G401.6 (cell line): Measurements from ENCODE around the gene SPRTN.
A peak's percentile ranks its signal among the peaks of the same experiment; 100 is the strongest.

Source experiments
- FAIRE-seq: peaks from 2 replicates; lab custom pipeline; 2012; peaks lifted over from hg19 to GRCh38; lab: Jason Lieb, UNC

The SPRTN gene

DNA sequence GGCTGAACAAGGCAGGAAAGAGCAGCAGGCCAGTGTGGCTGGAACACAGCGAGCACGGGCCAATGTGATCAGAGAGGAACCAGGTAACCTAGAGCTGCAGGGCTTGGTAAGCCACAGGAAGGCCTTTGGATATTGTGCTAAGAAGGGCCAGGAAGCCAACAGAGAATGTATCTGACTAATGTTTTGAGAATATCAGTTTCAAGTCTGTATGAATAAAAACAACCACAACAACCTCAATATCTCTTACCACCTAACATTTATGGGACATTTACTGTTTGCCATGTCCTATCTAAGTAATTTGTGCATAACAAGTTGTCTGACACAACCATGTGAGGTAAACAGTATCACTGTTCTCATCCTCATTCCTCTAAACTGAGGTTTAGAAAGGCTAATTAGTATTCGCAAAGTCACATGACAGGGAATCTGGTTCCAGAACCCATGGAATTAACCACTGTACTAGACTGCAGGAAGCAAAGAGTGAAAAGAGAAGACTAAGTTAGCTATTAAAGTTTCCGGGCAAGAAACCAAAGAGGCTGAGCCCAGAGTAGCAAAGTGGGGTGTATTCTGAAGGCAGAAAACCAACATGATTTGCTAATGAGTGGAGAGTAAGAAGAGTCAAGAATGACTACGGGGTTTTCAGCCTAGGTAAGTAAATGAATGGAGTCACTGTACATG lies 38.9 kb downstream of the SPRTN start:
- no peak for FAIRE-seq

DNA sequence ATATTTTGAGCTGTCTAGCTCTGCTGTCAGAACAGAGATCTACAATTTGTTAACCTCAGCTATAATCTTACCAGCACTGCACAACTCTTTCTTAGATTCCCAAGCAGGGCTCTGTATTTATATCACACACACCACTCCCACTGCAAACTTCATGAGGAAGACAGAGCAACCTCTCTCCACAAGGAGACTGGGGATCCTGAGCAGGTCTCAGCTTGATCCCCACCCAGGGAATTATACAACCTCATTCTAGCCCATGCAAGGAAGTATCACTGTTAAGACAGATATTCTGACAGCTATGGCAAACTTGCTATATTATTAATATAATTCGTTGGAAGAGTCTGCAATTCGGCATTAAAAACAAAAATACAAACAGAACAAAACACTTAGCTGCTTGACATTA lies 43.6 kb downstream of the SPRTN start:
- no peak for FAIRE-seq

DNA sequence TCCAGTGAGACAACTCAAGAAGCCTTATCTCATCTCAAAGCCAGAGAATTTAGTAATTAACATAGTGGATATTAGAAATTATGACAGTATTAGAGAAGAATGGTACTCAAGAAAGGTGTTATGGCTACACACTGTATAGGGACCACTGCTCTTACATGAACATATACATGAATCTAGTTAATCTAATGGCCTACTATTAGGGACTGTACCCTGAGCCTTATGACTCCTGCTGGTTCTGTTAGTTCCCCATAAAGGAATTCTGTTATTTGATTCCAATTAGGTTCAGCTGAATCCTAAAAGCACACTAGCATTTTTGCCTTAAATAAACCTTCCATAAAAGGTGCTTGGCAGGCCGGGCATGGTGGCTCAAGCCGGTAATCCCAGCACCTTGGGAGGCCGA lies 44.3 kb downstream of the SPRTN start:
- FAIRE-seq = no peak

DNA sequence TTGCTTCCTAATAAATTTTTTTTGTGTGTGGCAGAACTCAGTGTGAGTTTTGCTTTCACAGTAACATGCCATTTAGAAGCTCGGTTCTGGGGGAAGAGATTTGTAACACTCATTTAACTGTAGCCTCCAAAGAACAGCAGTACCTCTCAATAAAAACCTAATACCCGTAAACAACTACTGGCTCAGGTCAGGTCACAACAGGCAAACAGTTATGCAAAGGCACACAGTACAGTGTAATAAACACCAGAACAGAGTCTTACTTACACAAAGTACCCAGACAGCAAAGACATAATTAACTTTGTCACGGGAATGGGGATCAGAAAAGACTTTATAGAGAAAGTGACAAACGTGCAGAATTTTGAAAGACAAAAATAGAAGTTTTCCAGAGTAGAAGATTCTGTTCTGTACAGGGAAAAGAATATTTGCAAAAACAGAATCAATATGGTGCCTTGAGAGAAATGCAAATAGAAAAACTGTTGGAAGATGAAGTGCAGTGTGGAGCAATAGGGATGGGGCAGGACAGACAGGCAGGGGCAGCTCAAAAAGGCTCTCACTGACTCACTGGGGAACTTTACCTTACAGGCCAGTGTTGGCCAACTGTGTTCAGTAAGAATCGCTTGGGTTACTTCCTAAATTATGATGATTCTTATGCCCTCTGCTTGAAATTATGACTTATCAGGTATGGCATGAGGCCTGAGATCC lies 45.2 kb downstream of the SPRTN start:
- FAIRE-seq = no peak

DNA sequence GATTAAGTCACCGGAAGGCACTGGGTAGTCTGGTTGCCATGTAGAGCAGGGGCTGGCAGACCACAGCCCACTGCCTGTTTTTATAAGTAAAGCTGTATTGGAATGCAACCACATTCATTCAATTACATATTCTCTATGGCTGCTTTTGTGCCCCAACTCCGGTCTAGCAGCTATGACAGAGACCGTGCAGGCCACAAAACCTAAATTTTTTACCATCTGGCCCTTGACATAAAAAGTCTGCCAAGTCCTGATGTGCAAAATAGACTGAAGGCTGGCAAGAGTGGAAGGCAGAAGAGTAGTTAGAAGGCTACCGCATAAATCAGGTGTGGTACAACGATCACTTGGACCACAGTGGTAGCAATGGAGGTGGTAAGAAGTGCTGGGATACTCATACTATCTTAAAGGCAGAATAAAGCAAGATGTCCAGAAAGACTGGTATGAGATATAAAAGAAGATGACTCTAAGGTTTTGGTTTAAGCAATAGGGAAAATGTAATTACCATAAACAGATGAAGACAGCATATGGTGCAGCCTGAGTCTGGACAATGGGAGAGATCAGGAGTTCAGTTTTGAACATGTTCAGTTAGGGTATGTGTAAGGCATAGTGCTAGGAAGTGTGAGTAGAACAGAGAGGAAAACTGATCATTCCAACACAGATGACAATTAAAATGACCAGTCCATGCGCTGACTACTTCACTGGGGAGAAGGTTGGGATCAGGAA lies 46.8 kb downstream of the SPRTN start:
- FAIRE-seq = no peak

DNA sequence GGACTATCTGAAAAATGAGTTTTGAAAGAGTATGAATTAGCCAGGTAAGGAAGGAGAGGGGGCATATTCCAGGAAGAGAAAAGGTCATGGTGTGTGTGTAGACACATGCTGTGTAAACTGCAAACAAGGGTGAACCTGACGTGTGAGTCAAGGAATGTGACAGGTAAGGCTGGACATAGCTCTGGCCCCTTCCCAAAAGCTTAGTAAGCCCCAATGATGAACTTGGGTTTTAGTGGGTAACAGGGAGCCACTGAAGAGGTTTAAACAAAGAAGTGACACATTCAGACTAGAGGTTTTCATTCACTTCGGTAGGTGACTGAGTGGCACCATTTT lies 47.3 kb downstream of the SPRTN start:
- no peak for FAIRE-seq

DNA sequence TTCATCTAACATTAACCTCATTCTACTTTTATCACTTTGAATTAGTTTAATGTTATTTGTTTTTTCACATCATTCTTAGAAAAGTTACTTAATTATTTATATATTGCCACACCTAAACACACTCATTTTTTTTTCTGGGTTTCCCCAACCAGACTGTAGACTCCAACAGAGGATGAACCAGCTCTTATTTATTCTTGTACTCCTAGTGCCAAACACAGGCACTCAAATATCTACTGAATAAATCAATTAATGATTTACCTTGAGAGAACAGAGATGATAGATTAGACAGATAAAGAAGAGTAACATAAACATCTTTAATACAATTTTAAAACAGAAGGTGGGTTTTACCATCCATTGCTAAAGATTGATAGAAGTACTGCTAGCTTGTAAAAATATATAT lies 48.4 kb downstream of the SPRTN start:
- no peak for FAIRE-seq

DNA sequence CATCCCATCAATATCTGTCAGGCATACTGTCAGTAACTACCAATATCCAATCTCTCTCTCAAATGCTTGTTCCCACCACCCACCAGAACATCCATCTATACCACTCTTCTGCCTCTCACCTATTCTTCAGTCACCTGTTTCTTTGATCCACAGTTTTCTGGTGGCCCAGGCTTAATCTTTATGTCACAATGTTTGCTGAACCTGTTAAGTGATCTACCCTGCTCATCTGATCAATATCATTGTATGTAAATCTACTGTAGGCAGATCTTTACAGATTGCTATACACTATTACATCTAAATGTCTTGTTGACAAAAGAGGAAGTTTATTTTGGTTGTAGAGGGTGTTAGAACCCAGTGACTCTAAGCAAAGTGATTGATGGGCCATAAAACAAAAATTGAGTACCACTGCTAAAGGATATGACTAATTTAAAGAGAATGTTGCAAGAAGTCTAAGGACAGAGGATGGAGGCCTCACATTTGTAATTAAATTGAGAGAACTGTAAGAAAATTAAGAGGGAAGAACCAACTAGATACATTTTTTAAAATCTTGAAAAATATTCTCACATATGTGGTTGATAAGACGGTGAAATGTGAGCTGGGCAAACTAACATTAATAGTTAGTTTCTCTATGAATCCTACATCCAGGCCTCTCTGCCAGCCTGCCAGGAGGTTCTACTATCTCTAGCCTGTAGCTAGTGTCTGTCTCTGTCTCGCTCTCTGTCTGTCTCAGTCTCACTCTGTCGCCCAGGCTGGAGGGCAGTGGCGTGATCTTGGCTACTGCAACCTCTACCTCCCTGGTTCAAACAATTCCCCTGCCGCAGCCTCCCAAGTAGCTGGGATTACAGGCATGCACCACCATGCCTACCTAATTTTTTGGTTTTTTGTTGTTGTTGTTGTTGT lies 49.9 kb downstream of the SPRTN start:
- FAIRE-seq = no peak

DNA sequence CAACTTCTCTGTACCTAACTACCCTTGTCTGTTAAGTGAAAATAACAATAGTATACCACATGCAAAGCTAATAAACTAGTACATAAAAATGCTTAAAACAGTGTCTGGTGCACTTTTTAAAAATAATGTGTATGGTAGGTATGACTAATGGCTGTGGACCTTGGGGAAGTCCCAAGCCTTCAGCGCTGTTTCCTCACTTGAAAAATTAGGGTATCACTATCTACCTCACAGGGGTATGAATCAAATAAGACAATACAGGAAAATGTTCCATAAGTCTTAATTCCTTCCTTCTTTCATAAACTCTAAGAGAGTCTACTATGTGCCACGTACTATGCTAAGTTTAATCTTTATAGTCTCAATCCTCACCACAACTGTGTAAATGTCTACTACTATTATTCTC lies 52.0 kb downstream of the SPRTN start:
- no peak for FAIRE-seq

DNA sequence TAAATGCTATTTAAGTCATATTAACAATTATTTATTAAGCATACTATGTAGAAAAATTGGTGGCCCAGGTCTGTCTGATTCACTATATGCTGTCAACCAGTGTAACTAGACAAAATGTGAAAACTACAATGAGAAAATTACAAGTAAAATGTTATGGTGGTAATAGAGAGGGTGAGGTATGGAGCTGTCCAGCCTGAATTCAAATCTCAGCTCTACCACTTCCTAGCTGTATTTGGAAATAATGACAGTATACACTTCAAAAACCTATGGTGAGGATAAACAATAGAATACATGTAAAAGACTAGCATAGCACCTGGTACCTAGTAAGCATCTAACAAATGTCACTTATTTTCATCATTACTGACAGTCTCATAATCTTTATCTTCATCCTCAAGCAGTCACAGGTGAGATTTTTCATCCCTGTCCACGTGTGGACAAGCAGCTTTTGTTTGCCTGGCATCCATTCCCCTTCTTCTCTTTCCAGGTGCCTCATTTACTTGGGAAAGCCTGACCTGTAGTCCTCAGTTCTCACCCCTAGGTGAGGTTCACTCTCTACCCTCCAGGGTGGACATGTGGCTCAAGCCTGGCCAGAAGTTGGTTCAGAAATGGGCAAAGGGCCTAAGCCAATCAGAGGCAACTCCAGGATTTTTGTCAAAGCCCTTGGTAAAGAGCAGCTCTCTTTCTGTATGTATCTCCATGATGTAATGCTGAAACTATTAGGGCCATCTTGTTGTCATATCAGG lies 54.5 kb downstream of the SPRTN start:
- FAIRE-seq = no peak

DNA sequence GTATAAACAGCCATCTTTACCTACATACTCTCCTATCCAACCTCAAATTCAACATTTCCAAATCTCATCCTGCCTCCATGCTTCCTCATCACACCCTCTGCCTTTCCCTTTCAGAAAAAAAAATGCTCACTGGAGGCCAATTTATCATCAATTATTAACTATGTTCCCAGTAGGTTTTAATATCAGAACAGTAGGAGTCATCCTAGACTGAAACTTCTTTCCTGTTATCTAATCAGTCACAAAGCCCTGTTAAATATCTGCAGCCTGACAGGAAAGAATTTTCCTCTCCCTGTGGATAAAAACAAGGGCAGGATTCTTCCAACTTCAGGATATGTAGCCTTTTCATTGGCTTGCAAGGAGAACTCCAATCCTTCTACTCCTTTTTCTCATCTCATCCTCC lies 55.6 kb downstream of the SPRTN start:
- FAIRE-seq = no peak

DNA sequence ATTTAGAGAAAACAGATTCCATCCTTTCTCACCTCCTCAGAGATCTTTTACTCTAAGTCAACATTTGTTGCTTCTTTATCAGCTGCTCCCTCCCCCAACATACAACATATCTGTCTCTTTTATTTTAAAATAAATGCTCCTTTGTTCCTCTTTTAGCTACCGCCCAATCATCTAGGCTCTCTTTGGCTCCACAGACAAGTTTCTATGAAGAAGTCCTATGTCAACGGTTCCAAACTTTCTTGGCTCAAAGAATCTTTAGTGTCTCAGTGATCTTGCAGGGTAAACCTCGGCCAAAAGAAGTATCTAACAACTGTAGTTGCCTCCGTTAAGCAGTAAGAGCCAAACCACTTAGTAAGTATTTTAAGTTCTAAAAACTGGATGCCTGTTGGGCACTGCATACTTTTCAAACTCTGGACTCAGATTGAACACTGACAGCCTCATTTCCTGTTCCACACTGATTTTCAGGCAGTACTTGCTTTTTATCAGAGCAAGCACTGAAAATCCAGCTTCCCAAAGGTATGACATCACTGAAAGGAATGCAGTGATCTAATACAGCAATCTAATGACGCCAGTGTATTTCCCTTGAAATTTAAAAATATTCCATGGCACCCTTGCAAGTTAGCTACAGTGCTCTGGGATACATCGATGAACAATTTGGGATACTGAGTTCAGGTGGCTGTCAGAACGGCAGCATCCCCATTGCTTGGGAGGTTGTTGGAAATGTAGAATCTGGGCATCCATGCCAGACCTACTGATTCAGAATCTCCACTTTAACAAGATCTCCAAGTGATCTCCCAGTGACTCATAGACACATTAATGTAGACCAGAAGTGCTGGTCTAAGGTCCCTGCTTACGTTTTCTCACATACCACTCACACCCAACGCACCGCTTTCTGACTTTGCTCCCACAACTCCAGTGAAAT lies 57.2 kb downstream of the SPRTN start:
- FAIRE-seq = peak; percentile 69

DNA sequence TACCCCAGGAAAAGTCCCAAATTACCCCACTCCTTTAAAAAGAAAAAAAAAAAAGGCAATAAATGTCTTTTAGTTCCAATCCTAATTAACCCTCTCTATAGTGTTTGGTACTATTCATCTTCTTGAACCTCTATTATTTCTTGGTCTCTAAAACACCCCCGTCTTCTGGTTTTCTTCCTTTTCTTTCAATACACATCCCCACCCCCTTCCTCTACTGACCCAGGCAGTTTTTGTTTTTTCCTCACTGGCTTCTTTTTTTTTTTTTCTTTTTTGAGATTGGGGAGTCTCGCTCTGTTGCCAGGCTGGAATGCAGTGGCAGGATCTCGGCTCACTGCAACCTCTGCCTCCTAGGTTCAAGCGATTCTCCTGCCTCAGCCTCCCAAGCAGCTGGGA lies 57.9 kb downstream of the SPRTN start:
- no peak for FAIRE-seq

DNA sequence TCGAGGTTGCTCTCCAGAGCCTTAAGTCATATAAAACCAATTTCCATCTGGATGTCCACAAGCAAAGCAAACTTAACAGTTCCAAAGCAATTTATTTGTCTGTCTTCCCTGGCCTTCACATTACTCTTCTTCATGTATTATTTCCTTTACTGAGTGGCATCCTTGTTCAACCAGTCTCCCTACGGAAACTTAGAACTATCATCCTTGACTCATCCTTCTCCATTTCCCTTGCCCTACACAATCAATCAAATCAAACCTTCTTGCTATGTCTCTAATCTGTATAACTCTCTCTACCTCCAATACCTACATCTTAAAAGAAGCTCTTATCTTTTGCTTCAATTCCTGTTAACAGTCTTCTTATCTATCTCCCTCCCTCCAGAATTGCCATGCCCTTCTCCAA lies 58.5 kb downstream of the SPRTN start:
- FAIRE-seq = no peak

DNA sequence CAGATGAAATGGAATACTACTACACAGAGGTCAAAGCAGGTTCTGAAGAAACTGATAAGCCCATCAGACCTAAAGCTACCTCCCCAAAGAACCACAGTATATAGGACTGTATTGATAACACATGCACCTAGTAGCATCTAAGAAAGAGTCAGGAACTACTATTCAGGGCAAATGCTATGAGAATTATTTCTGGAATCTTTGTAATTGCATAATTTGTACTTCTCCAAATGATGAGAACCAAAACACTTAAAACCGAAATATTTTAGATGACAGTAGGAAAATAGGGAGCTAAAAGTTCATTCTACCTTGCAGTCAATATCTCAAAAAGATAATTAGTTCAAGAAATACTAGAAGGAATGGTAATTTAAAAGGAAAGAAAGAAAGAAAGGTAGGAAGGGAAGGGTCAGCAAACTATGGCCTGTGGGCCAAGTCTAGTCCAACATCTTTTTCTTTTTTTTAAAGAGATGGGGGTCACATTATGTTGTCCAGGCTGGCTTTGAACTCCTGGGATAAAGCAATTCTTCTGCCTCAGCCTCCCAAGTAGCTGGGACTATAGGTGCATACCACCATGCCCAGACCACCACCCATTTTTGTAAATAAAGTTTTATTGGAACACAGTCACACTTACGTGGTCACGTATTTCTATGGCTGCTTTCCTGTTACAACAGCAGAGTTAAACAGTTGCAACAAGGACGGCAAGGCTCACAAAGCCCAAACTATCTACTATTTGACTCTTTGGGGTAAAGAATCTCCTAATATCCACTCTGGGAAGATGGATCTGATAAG lies 60.0 kb downstream of the SPRTN start:
- no peak for FAIRE-seq

DNA sequence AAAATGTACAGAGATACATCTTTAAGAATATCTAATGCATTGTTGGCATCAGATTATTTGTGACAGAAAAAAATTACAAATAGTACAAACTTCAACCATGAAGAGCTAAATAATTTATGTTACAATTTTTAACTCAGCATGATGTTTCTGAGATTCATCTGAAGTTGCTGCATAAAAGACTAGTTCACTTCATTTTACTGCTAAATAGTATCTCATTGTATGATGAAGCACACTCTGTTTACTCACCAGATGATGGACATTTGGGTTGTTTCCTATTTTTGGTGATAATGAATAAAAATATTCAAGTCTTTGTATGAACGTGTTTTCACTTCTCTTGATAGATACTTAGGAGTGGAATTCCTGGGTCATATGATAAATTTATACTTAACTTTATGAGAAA lies 63.4 kb downstream of the SPRTN start:
- FAIRE-seq = no peak

DNA sequence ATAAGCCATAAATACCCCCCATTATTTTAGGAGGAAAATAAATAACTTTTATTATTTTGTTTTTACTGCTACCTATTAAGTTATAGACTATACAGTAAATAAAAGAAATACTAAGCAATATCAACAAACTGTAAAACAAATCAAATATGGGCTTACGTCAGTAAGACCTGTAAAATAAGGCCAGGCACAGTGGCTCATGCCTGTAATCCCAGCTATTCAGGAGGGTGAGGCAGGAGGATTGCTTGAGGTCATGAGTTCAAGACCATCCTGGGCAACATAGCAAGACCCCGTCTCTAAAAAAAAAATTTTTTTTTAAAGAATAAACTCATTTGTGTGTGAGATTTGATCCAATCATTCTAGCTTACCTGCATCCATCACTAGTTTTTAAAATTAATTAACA lies 66.2 kb downstream of the SPRTN start:
- FAIRE-seq = no peak
